HepG2 (cell line): ENCODE data around the gene BACH2. TPM values are rescaled to one million over a fixed set of nuclear protein-coding genes. Genes with fewer than 3 reads are reported as not detected.

ENCODE experiments used
- ATAC-seq: fragments of 200-7000 bp; cut with Tn5 transposase; 3 replicates; pipeline ENCODE4 v1.9.1; 2020; ENCODE audit warnings: mild to moderate bottlenecking, moderate library complexity
- BruUV-seq: library from RNA; stranded (reverse); fragments of 400-500 nt; replicated peaks from 2 replicates; lab custom pipeline; 2021; lab: Mats Ljungman, UMichigan
- CTCF ChIA-PET: fragments of 300-600 bp; formaldehyde crosslinking; extraction: SDS; loops from one replicate; lab custom pipeline; 2021; ENCODE audit warnings: low total read pairs, inconsistent platforms, low intra/inter-chr PET ratio; lab: Yijun Ruan, JAX
- POLR2A ChIA-PET: fragments of 350-600 bp; sonication (Branson Sonifier 250); formaldehyde crosslinking; loops from one replicate; lab custom pipeline; 2020; ENCODE audit warnings: antibody characterized with exemption, inconsistent platforms; lab: Yijun Ruan, JAX
- DNase-seq: peaks from one replicate; pipeline ENCODE4 v3.0.0-alpha.2; 2015; ENCODE audit warnings: low spot score
- FAIRE-seq: peaks from 3 replicates; lab custom pipeline; 2011; peaks lifted over from hg19 to GRCh38; lab: Jason Lieb, UNC
- H2AFZ ChIP-seq: one replicate; pipeline ENCODE4 v1.6.1; 2011; ENCODE audit warnings: low read length, inconsistent platforms
- H3K27ac ChIP-seq: fragments of 300-600 bp; 3 replicates; pipeline ENCODE4 v1.8.0; 2011; ENCODE audit warnings: mixed run types, mild to moderate bottlenecking, mixed read lengths, low read length, inconsistent platforms; ENCODE audit not compliant: insufficient read depth; ENCODE audit errors: extremely low read length
- H3K27me3 ChIP-seq, 2 experiments: fragments of 200-600 bp in 1 of 2; 2 replicates in 1 of 2; 3 replicates in 1 of 2; pipeline versions ENCODE4 v1.6.0 to v1.8.0; 2011; ENCODE audit warnings: low read length in 2 of 2, mild to moderate bottlenecking in 2 of 2, moderate library complexity in 2 of 2, inconsistent platforms in 1 of 2; ENCODE audit not compliant: insufficient read depth in 2 of 2, control insufficient read depth in 1 of 2
- H3K36me3 ChIP-seq, 2 experiments: fragments of 200-600 bp in 1 of 2; replicated peaks in 1 of 2; 2 replicates in 1 of 2; 3 replicates in 1 of 2; pipeline versions ENCODE4 v1.5.1 to v1.8.0; 2011; ENCODE audit warnings: low read length in 2 of 2, inconsistent platforms in 1 of 2; ENCODE audit not compliant: insufficient read depth in 2 of 2, control insufficient read depth in 1 of 2
- H3K4me1 ChIP-seq: 2 replicates; pipeline ENCODE4 v1.5.1; 2012; ENCODE audit warnings: low read length, inconsistent platforms; ENCODE audit not compliant: insufficient read depth
- H3K4me2 ChIP-seq: 2 replicates; pipeline ENCODE4 v1.6.0; 2011; ENCODE audit warnings: low read depth, low read length, inconsistent platforms
- H3K4me3 ChIP-seq, 3 experiments: fragments of 200-600 bp in 1 of 3; sonication (generic), shearing (Covaris generic) in 1 of 3; replicated peaks in 1 of 3; 2 replicates each; pipeline ENCODE4 v1.5.1; 2011 to 2016; ENCODE audit warnings: low read length in 3 of 3, inconsistent platforms in 2 of 3, low read depth in 2 of 3, mild to moderate bottlenecking in 2 of 3, control low read depth in 1 of 3, mixed read lengths in 1 of 3; ENCODE audit not compliant: insufficient read depth in 1 of 3
- H3K79me2 ChIP-seq: one replicate; pipeline ENCODE4 v1.6.1; 2011; ENCODE audit warnings: low read length, inconsistent platforms; ENCODE audit not compliant: insufficient read depth
- H3K9ac ChIP-seq: 2 replicates; pipeline ENCODE4 v1.6.0; 2011; ENCODE audit warnings: mild to moderate bottlenecking, low read depth, low read length, inconsistent platforms; ENCODE audit not compliant: insufficient read depth
- H3K9me3 ChIP-seq: 2 replicates; pipeline ENCODE4 v1.5.1; 2012; ENCODE audit warnings: mild to moderate bottlenecking, low read length
- H4K20me1 ChIP-seq: 2 replicates; pipeline ENCODE4 v1.6.0; 2011; ENCODE audit warnings: inconsistent platforms, mild to moderate bottlenecking, low read length, moderate library complexity; ENCODE audit not compliant: insufficient read depth
- EHMT2 ChIP-seq: fragments of 200-600 bp; sonication (generic); IDR thresholded peaks from 2 replicates; pipeline ENCODE4 v1.7.0; 2017; ENCODE audit warnings: antibody characterized with exemption, low read depth, low read length, borderline replicate concordance
- FLYWCH1 ChIP-seq: sonication (generic); formaldehyde crosslinking; IDR thresholded peaks from 2 replicates; pipeline ENCODE4 v1.8.1; 2023; ENCODE audit warnings: mild to moderate bottlenecking, missing genetic modification reagents
- GFI1 ChIP-seq: sonication (generic); formaldehyde crosslinking; IDR thresholded peaks from 2 replicates; pipeline ENCODE4 v1.5.0; 2020; ENCODE audit warnings: missing genetic modification reagents, mild to moderate bottlenecking, borderline replicate concordance
- RNF2 ChIP-seq: fragments of 450-650 bp; conservative IDR thresholded peaks from 2 replicates; pipeline ENCODE4 v1.6.1; 2016; ENCODE audit warnings: low read depth
- ZIK1 ChIP-seq: sonication (generic); formaldehyde crosslinking; IDR thresholded peaks from 2 replicates; pipeline ENCODE4 v1.5.0; 2020; ENCODE audit warnings: mild to moderate bottlenecking, low read depth, missing genetic modification reagents, borderline replicate concordance
- ZKSCAN5 ChIP-seq: sonication (generic); formaldehyde crosslinking; IDR thresholded peaks from 2 replicates; pipeline ENCODE4 v1.5.1; 2020; ENCODE audit warnings: mild to moderate bottlenecking, missing genetic modification reagents
- ZMAT3 ChIP-seq: sonication (generic); formaldehyde crosslinking; conservative IDR thresholded peaks from 2 replicates; pipeline ENCODE4 v1.7.0; 2021; ENCODE audit warnings: missing genetic modification reagents
- WGBS: methylation state at CpG from one replicate; pipeline ENCODE4 v1.1.6; 2017; ENCODE audit warnings: low lambda C conversion rate; 5-methylcytosine and 5-hydroxymethylcytosine counted together
- in situ Hi-C: cut with HindIII; loops from 2 replicates; pipeline ENCODE4 v1.10.0; 2017; ENCODE audit warnings: low pct_unique_long_range_greater_than_20kb; ENCODE audit not compliant: extremely low pct_ligation_motif_present
- intact Hi-C: fragments of 100-400 bp; cut with micrococcal nuclease; formaldehyde crosslinking; loops from one replicate; pipeline ENCODE4 v1.10.0; 2022; ENCODE audit not compliant: unreplicated experiment
- polyA plus RNA-seq, 8 experiments: library from polyadenylated mRNA; depleted of rRNA in 3 of 8; stranded (reverse) in 7 of 8; unstranded in 1 of 8; fragments of >200 nt; fragmentation: Illumina TruSeq in 4 of 8; extraction: Trizol in 4 of 8; gene quantifications; 2 replicates each; pipeline versions ENCODE4 v1.2.1 to v1.2.3, GENCODE V29; 2011 to 2016; ENCODE audit warnings: low read depth in 4 of 8, missing spikeins in 1 of 8, mixed read lengths in 1 of 8; ENCODE audit not compliant: insufficient read depth in 1 of 8
- total RNA-seq, 5 experiments: library from RNA; depleted of rRNA; stranded (reverse); fragments of >200 nt; fragmentation: Illumina TruSeq; extraction: Trizol; gene quantifications; 2 replicates each; pipeline ENCODE4 v1.2.3, GENCODE V29; 2016; ENCODE audit warnings: low read depth in 1 of 5
- TF ChIP-seq, protein P1 (sequence below): sonication (generic); formaldehyde crosslinking; IDR thresholded peaks from 2 replicates; pipeline ENCODE4 v1.8.0; 2022; ENCODE audit warnings: low read depth, missing genetic modification reagents

The BACH2 gene
- total and polyA plus RNA-seq, 2 of the 13 experiments (the other 11 are each of a cell fraction or from before 2014, with no cell fraction given), result 0.01 TPM; not detected in 1

GRCh38 chr6:90253631-90254030, 43.0 kb downstream of the BACH2 start:
- Histone ChIP-seq H3K27me3 (no peaks in the 10 kb centered on the region), H3K4me2 (no peak overlapping the region), H2AFZ (no peak overlapping the region), H4K20me1 (no peaks in the 10 kb centered on the region), H3K4me3 (no peak overlapping the region), H3K27ac (no peak overlapping the region), H3K9me3 (no peaks in the 10 kb centered on the region), H3K36me3 (no peaks in the 10 kb centered on the region), H3K4me1 (no peaks in the 10 kb centered on the region), H3K79me2 (no peaks in the 10 kb centered on the region), H3K9ac (no peak overlapping the region)
- ChIA-PET CTCF (no interaction called here), POLR2A (no interaction called here)
- intact Hi-C loops (no loop called here), in situ Hi-C loops (no loop called here)
- FAIRE-seq, result no peak
- TF ChIP-seq GFI1 (no peak), ZMAT3 (CRISPR knock-in tag) (no peak), RNF2 (no peak), ZIK1 (no peak), FLYWCH1 (CRISPR knock-in tag) (no peak), EHMT2 (no peak), ZKSCAN5 (no peak)
- TF ChIP-seq, protein P1, sequence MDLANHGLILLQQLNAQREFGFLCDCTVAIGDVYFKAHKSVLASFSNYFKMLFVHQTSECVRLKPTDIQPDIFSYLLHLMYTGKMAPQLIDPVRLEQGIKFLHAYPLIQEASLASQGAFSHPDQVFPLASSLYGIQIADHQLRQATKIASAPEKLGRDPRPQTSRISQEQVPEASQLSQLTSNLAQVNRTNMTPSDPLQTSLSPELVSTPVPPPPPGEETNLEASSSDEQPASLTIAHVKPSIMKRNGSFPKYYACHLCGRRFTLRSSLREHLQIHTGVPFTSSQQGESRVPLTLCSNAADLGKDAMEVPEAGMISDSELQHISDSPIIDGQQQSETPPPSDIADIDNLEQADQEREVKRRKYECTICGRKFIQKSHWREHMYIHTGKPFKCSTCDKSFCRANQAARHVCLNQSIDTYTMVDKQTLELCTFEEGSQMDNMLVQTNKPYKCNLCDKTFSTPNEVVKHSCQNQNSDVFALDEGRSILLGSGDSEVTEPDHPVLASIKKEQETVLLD (CRISPR knock-in tag), result no peak
- no peak for ATAC-seq
- DNase-seq, result no peak
- 0% methylated on average over 2 of the region's 2 CpGs for WGBS
- no TSS peak for BruUV-seq
